GM19463 (cell line): ENCODE measurements around the gene DHX34.
"Not testable (repeated sequence)": the region's sequence is repeated elsewhere in the genome, so short reads cannot be mapped to it uniquely, and the experiment has no call there.

Experiments used
- ATAC-seq: cut with Tn5 transposase; IDR thresholded peaks from one replicate; pipeline ENCODE4 v1.9.1; 2021; ENCODE audit warnings: mild to moderate bottlenecking, moderate library complexity; ENCODE audit not compliant: unreplicated experiment

The DHX34 gene

DNA sequence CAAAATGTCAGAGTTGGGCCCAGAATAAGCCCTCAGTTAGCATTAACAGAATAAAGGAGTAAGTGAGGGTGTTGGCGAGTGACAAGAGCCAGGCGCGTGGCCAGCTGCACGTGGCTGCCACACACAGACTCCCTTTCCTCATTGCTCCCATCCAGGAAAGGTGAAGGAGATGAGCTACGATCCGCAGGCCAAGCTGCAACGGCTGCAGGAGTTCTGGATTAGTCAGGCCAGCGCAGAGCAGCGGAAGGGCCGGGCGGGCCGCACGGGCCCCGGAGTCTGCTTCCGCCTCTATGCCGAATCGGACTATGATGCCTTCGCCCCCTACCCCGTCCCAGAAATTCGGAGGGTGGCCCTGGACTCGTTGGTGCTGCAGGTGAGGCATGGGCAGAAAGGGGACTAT is 13.2 kb downstream of the DHX34 start:
- ATAC-seq, result no peak

GRCh38 chr19:47363758-47364531 is 14.8 kb downstream of the DHX34 start:
- no peak for ATAC-seq

- not testable (repeated sequence) for ATAC-seq
Measured at GRCh38 chr19:47365455-47365854, 16.3 kb downstream of the DHX34 start.

- ATAC-seq, result no peak
Measured at GRCh38 chr19:47370045-47370611, 21.0 kb downstream of the DHX34 start.

GRCh38 chr19:47371261-47371660 is 22.1 kb downstream of the DHX34 start:
- ATAC-seq, result no peak

DNA sequence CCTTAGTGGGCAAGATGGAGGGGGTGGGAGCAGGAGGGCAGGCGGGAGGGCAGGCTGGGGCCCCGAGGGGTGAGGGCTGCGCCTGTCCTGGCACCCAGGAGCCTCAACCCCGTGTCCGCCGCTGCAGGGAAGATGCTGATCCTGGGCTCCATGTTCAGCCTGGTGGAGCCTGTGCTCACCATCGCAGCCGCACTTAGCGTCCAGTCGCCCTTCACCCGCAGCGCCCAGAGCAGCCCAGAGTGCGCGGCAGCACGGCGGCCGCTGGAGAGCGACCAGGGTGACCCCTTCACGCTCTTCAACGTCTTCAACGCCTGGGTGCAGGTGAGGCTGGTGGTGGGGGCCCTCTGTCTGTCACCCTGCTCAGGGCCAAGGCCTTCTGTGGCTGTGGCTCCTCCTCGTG is 23.5 kb downstream of the DHX34 start:
- ATAC-seq, result no peak

GRCh38 chr19:47373246-47374240 is 24.4 kb downstream of the DHX34 start:
- no peak for ATAC-seq

DNA sequence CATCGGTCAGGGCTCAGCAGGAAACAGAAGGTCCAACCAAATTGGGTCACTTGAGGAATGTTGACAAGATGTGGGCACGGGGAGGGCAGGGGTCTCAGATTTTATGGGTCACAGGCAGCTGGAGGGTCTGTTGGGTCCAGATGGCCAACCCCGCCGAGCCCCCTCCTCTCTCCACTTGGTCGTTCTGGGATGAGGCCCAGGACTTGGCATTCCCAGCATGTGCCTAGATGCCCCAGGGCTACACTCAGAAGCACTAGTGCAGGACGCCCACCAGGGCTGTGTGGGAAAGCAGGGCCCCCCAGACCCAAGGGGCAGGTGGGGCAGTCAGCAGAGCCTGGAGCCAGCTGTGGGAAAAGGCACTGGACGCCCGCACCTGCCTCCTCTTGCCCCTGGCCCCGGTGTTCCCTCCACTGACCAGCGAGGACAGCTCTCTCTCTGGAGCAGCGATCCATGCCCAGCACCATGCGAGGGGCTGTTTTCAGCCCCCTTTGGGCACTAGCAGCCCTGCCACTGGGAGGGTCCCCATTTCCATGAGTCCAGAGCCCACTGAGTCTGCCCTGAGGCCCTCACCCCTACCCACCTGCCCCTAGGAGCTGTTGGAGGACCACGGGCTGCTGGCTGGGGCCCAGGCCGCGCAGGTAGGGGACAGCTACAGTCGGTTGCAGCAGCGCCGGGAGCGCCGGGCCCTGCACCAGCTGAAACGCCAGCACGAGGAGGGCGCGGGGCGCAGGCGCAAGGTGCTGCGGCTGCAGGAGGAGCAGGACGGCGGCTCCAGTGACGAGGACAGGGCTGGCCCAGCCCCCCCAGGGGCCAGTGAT is 26.0 kb downstream of the DHX34 start:
- ATAC-seq, result no peak

DNA sequence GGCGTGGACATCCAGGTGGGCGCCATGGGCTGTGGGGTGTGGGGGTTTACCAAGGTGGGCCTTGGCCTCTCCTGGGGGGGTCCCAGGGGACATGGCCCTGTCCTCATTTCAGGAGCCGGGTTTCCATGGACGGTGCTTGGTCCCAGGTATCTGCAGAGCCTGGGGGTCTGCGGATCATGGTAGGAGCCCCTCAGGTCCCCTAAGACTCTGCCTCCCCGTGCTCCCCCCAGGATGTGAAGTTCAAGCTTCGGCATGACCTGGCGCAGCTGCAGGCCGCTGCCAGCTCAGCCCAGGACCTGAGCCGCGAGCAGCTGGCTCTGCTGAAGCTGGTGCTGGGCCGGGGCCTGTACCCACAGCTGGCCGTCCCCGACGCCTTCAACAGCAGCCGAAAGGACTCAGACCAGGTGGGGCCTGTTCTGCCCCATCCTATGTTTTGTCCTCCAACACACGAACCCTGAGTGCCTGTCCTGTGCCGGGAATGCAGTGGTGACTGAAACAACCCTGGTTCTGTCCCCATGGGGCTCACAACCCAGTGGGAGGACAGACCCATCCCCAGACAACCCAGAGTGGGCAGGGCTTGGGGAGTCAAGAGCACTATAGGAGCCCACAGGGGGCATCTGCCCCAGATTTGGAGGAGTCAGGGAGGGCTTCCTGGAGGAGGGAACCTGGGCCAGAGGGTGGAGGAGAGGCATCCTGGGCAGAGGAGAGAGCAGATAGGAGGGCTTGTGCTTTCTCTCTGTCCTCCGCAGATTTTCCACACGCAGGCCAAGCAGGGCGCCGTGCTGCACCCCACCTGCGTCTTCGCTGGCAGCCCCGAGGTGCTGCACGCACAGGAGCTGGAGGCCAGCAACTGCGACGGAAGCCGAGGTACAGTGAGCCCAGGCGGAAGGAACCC is 26.8 kb downstream of the DHX34 start:
- ATAC-seq, result no peak

- ATAC-seq, result no peak
Measured at GRCh38 chr19:47376589-47377144, 27.6 kb downstream of the DHX34 start.

DNA sequence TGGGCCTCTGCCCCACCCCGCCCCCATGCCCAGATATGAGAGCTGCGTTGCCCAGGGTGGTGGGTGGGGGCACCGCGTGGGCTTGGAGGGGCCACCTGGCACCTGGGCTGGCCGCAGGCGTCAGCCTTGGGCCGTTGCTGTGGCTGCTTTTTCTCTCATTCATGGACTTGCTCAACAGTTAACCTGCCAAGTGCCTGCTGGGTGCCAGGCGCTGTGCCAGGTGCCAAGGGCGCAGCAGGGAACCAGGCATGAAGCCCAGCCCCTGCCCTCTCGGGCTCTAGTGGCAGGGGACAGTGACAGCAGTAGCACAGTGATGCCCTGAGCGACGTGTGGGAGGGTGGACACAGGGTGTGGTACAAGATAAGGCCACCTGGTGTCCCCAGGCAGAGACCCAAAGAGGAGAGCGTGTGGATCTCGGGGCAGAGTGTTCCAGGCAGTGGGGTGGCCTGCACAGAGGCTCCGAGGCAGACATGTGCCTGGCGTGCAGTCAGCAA is 28.1 kb downstream of the DHX34 start:
- no peak for ATAC-seq

DNA sequence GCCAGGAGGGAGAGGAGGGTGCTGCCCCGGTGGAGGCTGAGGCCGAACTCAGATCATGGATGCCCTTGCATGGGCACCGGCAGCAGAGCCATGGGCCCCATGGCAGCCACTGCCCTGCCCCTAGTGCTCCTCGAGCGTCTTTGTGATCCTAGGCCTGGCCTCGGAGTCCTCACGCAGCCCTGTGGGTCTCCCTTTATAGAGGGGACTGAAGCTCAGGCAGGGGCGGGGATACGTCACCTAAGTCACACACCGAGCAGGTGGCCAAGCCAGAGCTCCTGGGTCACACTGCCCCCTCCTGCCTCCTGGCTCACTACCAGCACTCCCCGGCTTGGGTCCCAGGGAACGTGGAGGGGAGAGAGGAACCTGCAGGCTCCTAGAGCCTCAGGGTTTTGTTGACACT is 28.7 kb downstream of the DHX34 start:
- ATAC-seq, result no peak

DNA sequence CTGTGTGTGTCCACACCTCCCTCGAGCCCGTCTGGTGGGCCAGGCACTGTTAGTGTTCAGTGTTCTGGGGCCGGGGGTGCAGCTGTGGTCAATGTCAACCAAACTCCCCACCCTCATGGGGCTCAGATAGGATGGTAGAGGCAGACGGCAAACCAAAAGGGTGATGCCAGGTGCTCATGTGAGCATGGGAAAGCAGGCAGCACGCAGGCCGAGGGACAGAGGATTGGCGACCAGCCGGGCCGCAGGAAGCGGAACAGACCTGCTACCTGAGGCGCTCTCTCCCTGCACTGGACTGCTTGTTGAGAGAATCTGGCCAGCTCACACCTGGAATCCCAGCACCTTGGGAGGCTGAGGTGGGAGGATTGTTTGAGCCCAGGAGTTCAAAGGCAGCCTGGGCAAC is 29.1 kb downstream of the DHX34 start:
- ATAC-seq, result no peak

DNA sequence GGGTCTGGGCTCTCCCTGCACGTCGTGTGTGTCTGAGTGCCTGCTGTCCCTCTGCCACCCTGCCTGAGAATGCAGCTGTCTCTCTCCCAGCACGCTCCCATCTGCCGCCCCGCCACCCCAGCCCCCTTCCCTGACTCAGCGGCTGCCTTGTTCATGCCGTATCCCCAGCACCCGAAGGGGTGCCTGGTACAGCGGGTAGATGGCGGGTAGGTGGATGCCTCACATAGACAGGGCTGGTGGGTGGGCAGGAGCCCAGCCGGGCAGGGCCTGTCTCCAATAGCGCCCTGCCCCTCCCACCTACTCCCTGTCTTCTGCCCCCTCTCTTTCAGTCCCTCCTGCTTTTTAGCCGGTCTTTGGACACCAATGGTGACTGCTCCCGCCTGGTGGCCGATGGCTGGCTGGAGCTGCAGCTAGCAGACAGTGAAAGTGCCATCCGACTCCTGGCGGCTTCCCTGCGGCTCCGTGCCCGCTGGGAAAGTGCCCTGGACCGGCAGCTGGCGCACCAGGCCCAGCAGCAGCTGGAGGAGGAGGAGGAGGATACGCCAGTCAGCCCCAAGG is 30.3 kb downstream of the DHX34 start:
- no peak for ATAC-seq

DNA sequence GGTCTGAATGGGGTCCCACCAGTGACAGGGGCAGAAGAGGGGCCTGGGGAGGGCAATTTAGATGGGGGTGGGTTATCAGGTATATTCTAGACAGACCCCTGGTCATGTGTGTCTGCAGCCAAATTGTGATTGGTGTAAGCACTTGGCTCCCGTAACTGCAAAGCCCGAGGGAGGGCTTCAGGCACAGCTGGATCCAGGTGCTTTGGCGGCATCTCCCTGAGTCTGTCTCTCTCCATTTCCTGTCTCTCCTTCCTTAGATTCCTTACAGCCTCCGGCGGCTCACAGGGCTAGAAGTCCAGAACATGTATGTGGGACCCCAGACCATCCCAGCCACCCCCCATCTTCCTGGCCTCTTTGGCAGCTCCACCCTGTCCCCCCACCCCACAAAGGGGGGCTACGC is 31.4 kb downstream of the DHX34 start:
- ATAC-seq, result no peak

GRCh38 chr19:47381121-47381520 is 32.0 kb downstream of the DHX34 start:
- ATAC-seq, result no peak

DNA sequence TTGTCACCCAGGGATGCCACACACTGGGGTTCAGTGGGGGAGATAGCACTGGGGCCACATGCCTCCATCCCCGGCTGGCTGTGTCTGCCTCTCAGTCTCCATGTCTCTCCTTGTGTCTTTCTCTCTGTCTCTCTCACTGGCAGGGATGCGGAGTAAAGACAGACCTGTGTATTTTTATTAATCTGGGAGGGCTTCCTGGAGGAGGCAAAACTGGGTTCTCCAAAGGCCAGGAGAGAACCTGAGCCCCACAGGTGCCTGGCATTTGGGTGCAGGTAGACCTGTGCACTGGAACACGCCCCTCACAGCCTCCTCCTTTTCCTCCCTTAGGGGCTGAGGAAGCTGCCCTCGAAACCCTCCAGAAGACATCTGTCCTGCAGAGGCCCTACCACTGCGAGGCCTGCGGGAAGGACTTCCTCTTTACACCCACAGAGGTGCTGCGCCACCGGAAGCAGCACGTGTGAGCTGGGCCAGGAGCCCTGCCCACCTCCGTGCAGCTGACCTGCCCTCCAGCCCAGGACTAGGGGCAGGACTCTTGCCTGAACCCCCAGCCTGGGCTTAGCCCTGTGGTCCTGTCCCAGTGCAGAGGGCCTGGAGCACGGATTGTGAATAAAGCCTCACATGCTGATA is 32.7 kb downstream of the DHX34 start:
- no peak for ATAC-seq

DNA sequence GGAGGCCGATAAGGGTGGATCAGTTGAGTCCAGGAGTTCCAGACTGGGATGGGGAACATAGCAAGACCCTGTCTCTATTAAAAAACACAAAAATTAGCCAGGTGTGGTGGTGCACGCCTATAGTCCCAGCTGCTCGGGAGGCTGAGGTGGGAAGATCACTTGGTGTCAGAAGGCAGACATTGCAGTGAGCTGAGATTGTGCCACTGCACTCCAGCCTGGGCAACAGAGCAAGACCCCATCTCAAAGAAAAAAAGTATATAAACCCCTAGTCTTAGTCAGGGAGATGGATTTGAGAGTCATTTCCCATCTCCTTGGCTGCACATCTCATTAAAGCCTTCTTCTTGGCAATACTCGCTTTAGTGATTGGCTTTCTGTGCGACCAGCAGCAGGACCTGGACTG is 34.8 kb downstream of the DHX34 start:
- ATAC-seq, result not testable (repeated sequence)
